ENCODE measurements around the gene GIMD1.

DNA sequence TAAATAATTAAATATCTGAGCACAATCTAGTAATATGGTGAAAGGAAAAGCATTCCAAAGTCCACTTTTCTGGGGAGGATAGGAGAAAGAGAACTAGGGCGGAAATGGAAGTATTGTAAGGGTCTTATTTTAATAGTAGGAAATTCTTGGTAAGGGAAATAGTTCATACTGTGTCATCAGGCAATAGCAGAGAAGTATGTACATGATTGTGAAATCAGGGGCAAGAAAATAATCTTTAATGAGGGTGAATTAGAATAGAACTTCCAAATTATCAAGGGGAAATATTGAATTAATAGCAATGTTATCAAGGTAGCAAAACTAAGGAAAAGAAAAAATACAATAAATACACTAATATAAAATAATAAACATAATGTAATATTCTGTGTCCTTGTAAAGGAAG, 14.8 kb downstream of the GIMD1 start:
- no peak for TF ChIP-seq CTCF (IDR thresholded peaks at IDR 0.05)
- TF ChIP-seq POLR2A (IDR thresholded peaks at IDR 0.05) = no peak
